ENCODE results near the gene STPG3. TPM values are rescaled to one million over a fixed set of nuclear protein-coding genes. Genes with fewer than 3 reads are reported as not detected.

STPG3 gene
- polyA plus RNA-seq, 1 of the 3 experiments (the other 2 are of a cell fraction): not detected

DNA sequence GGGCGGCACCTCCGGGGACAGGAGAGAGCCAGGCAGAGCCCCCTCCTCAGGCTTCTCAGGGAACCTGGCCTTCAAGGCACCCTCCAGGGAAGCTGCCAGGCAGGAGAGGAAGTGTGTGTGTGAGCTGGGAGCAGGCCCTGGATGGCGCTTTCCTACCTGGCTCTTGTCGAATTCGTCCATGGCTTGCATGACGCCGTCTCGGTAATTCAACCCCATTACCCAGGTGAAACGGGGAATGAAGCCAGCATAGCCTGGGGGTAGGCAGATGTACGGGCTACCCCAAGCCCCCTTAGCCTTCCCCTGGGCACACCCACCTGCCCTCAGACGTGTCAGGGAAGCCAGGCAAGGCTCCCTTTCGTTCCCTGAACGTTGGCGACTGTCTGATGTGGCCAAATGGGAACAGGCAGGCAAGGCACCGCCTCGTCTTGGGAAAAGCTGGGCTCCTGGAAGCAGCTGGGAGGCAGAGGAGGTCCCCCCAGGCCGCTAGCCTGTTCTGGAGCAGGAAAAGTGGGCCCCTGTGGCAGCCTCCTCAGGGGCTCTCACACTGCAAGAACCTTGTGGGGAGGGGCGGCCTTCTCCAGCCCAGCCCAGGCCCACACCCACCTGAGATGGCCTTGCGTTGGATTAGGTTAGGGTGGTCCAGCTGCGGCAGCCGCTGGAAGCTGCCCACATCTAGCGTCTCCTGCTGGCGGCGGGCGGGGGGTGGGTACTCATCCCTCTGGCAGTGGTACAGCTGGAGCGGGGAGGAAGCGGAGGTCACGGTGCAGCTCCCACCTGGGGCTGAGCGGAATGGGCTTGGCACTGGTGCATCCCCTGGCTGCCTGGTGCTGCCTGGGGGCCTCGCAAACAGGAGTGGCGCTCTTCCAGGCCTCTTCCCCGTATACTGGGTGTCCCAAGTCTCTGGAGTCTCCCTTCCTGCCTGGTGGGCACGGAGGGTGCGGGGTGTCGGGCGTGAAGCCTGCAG, 6.3 kb upstream of the STPG3 start:
- H3K4me3 ChIP-seq (ENCODE audit: low read depth in 2 of 2, low read length in 1 of 2): no peak overlapping the region
- ChIA-PET POLR2A (interaction anchor here (1.0 to 6.4 kb wide), 2 partner anchors 9 to 11 kb away, joined by 3 to 83 read pairs; partner anchors contain the start of gene NELFB), CTCF (interaction anchor here (1.0 to 8.2 kb wide), 4 partner anchors 7 to 17 kb away, joined by 4 to 38 read pairs (median 7); partner anchors contain the start of gene RNF224)
- H3K9me2 ChIP-seq: no peaks in the 10 kb centered on the region
- no peak overlapping the region for H3K9ac ChIP-seq
- no peaks in the 10 kb centered on the region for H3K27me3 ChIP-seq (ENCODE audit: insufficient read depth)
- WGBS (ENCODE audit: low lambda C conversion rate): 88% methylated on average over 16 of the region's 36 CpGs
- H2AFZ ChIP-seq (ENCODE audit: low read depth): no peak overlapping the region
- H3K9me3 ChIP-seq: no peaks in the 10 kb centered on the region
- no peak overlapping the region for H3K27ac ChIP-seq (ENCODE audit: low read depth in 2 of 2, low read length in 1 of 2)
- H3F3A ChIP-seq (replicated peaks; ENCODE audit: insufficient read depth): peaks cover 12% of the 10 kb centered on the region
- TF ChIP-seq, protein P1, sequence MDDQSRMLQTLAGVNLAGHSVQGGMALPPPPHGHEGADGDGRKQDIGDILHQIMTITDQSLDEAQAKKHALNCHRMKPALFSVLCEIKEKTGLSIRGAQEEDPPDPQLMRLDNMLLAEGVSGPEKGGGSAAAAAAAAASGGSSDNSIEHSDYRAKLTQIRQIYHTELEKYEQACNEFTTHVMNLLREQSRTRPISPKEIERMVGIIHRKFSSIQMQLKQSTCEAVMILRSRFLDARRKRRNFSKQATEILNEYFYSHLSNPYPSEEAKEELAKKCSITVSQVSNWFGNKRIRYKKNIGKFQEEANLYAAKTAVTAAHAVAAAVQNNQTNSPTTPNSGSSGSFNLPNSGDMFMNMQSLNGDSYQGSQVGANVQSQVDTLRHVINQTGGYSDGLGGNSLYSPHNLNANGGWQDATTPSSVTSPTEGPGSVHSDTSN (IDR thresholded peaks at IDR 0.05): peak; percentile 30
- TF ChIP-seq MXI1 (IDR thresholded peaks at IDR 0.05; ENCODE audit: low read depth, low read length): no peak
- H3K79me2 ChIP-seq (ENCODE audit: insufficient read depth): peaks cover 28% of the 10 kb centered on the region
- H3K36me3 ChIP-seq (replicated peaks in 1 of 2; ENCODE audit: control insufficient read depth in 1 of 2, insufficient read depth in 2 of 2, low read length in 1 of 2): peaks cover 13 to 20% of the 10 kb centered on the region in 2 experiments
- H3K4me2 ChIP-seq: no peak overlapping the region
- no peak for DNase-seq
- H3K4me1 ChIP-seq (ENCODE audit: control insufficient read depth in 1 of 2, insufficient read depth in 2 of 2, low read depth in 1 of 2, low read length in 1 of 2): peaks cover 8 to 15% of the 10 kb centered on the region in 2 experiments; a peak in 1 of 4 replicates
- H4K20me1 ChIP-seq (ENCODE audit: insufficient read depth): peaks cover 29% of the 10 kb centered on the region

DNA sequence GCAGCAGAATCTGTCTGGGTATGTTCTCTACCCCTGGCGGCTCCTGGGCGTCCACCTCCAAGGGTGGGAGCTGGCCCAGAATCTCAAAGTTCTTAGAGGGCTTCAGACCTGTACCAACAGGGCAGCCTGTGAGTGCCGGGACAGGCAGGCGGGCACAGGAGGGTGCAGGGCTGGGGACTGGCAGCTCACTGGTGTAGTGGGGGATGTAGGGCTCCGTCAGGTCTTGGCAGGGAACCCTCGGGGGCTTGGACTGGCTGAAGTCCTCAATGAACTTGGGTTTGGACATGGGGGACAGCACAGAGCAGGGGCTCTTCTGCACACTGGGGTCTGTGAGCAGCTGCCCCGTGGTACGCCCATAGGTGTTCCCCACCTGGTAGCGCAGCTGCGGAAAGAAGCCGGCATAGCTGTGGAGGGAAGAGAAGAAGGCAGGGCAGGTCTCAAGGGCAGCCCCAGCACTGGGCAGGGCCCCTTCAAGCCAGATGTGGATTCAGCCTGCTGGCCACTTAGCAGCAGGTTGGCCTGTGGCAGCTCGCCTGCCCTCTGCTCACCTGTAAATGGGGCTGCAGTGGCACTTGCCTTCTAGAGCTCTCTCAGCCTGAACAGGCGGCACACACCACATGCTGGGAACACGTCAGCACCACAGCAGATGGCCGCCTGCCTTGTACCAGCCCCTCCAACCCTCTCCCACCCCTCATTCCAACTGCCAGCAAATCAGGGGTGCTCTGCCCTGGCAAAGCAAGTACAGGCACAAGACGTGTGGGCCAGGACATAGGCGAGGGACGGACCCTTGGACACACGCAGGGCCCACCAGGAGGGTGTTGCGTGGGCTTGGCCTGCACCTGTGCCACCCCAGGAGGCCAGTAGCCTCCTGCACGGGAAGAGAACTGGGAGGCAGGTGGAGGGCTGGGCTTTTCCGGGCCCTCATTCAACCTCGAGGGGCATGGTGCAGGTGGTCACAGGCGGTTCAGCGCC, 5.3 kb upstream of the STPG3 start:
- POLR2A ChIA-PET: interaction anchor here (0.8 to 1.0 kb wide), 2 partner anchors 8 to 9 kb away, joined by 3 to 4 read pairs; partner anchors contain the start of gene NELFB
- no peak for DNase-seq
- H3K36me3 ChIP-seq (replicated peaks in 1 of 2; ENCODE audit: control insufficient read depth in 1 of 2, insufficient read depth in 2 of 2, low read length in 1 of 2): peaks cover 13 to 20% of the 10 kb centered on the region in 2 experiments
- no peaks in the 10 kb centered on the region for H3K9me3 ChIP-seq
- peaks cover 29% of the 10 kb centered on the region for H4K20me1 ChIP-seq (ENCODE audit: insufficient read depth)
- H2AFZ ChIP-seq (ENCODE audit: low read depth): no peak overlapping the region
- H3K79me2 ChIP-seq (ENCODE audit: insufficient read depth): peaks cover 28% of the 10 kb centered on the region
- H3K4me2 ChIP-seq: no peak overlapping the region
- H3K9ac ChIP-seq: no peak overlapping the region
- 85% methylated on average over 8 of the region's 25 CpGs for WGBS (ENCODE audit: low lambda C conversion rate)
- no peak overlapping the region for H3K4me3 ChIP-seq (ENCODE audit: low read depth in 2 of 2, low read length in 1 of 2)
- peaks cover 8 to 20% of the 10 kb centered on the region in 2 experiments; a peak in 1 of 4 replicates for H3K4me1 ChIP-seq (ENCODE audit: control insufficient read depth in 1 of 2, insufficient read depth in 2 of 2, low read depth in 1 of 2, low read length in 1 of 2)
- no peaks in the 10 kb centered on the region for H3K27me3 ChIP-seq (ENCODE audit: insufficient read depth)
- peaks cover 9% of the 10 kb centered on the region for H3F3A ChIP-seq (replicated peaks; ENCODE audit: insufficient read depth)
- no peaks in the 10 kb centered on the region for H3K9me2 ChIP-seq
- H3K27ac ChIP-seq (ENCODE audit: low read depth in 2 of 2, low read length in 1 of 2): no peak overlapping the region
- TF ChIP-seq, protein P2, sequence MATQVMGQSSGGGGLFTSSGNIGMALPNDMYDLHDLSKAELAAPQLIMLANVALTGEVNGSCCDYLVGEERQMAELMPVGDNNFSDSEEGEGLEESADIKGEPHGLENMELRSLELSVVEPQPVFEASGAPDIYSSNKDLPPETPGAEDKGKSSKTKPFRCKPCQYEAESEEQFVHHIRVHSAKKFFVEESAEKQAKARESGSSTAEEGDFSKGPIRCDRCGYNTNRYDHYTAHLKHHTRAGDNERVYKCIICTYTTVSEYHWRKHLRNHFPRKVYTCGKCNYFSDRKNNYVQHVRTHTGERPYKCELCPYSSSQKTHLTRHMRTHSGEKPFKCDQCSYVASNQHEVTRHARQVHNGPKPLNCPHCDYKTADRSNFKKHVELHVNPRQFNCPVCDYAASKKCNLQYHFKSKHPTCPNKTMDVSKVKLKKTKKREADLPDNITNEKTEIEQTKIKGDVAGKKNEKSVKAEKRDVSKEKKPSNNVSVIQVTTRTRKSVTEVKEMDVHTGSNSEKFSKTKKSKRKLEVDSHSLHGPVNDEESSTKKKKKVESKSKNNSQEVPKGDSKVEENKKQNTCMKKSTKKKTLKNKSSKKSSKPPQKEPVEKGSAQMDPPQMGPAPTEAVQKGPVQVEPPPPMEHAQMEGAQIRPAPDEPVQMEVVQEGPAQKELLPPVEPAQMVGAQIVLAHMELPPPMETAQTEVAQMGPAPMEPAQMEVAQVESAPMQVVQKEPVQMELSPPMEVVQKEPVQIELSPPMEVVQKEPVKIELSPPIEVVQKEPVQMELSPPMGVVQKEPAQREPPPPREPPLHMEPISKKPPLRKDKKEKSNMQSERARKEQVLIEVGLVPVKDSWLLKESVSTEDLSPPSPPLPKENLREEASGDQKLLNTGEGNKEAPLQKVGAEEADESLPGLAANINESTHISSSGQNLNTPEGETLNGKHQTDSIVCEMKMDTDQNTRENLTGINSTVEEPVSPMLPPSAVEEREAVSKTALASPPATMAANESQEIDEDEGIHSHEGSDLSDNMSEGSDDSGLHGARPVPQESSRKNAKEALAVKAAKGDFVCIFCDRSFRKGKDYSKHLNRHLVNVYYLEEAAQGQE (IDR thresholded peaks at IDR 0.05; ENCODE audit: low read depth, low read length): no peak
- TF ChIP-seq TEAD4 (IDR thresholded peaks at IDR 0.05; ENCODE audit: borderline replicate concordance, insufficient read depth) (no peak), RXRA (IDR thresholded peaks at IDR 0.05; ENCODE audit: borderline replicate concordance, low read depth) (no peak), SMC3 (IDR thresholded peaks at IDR 0.05; ENCODE audit: low read depth, low read length) (no peak), RCOR1 (IDR thresholded peaks at IDR 0.05; ENCODE audit: low read length) (no peak)
- TF ChIP-seq, protein P3, sequence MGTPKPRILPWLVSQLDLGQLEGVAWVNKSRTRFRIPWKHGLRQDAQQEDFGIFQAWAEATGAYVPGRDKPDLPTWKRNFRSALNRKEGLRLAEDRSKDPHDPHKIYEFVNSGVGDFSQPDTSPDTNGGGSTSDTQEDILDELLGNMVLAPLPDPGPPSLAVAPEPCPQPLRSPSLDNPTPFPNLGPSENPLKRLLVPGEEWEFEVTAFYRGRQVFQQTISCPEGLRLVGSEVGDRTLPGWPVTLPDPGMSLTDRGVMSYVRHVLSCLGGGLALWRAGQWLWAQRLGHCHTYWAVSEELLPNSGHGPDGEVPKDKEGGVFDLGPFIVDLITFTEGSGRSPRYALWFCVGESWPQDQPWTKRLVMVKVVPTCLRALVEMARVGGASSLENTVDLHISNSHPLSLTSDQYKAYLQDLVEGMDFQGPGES (IDR thresholded peaks at IDR 0.05; ENCODE audit: low read depth, low read length): no peak
- TF ChIP-seq, protein P4, sequence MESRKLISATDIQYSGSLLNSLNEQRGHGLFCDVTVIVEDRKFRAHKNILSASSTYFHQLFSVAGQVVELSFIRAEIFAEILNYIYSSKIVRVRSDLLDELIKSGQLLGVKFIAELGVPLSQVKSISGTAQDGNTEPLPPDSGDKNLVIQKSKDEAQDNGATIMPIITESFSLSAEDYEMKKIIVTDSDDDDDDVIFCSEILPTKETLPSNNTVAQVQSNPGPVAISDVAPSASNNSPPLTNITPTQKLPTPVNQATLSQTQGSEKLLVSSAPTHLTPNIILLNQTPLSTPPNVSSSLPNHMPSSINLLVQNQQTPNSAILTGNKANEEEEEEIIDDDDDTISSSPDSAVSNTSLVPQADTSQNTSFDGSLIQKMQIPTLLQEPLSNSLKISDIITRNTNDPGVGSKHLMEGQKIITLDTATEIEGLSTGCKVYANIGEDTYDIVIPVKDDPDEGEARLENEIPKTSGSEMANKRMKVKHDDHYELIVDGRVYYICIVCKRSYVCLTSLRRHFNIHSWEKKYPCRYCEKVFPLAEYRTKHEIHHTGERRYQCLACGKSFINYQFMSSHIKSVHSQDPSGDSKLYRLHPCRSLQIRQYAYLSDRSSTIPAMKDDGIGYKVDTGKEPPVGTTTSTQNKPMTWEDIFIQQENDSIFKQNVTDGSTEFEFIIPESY (IDR thresholded peaks at IDR 0.05; ENCODE audit: borderline replicate concordance, low read depth): no peak
- TF ChIP-seq, protein P5, sequence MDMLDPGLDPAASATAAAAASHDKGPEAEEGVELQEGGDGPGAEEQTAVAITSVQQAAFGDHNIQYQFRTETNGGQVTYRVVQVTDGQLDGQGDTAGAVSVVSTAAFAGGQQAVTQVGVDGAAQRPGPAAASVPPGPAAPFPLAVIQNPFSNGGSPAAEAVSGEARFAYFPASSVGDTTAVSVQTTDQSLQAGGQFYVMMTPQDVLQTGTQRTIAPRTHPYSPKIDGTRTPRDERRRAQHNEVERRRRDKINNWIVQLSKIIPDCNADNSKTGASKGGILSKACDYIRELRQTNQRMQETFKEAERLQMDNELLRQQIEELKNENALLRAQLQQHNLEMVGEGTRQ (IDR thresholded peaks at IDR 0.05; ENCODE audit: borderline replicate concordance, low read depth, low read length): no peak
- CTCF ChIA-PET: interaction anchor here (1.8 to 8.2 kb wide), 2 partner anchors 8 to 18 kb away, joined by 8 to 38 read pairs; partner anchors contain the start of gene RNF224

Measured in SK-N-SH (cell line).